HL-60 (cell line): ENCODE measurements around the gene DPF3.

Experiments
- DNase-seq, 2 experiments: peaks; one replicate each; pipeline ENCODE4 v3.0.0-alpha.2; 2010 to 2020; ENCODE audit warnings: low read depth in 1 of 2, low spot score in 1 of 2
- H3K27ac ChIP-seq: fragments of 250-450 bp; sonication (Bioruptor Pico); replicated peaks from 2 replicates; pipeline ENCODE4 v1.5.1; 2020; ENCODE audit warnings: mild to moderate bottlenecking, moderate library complexity
- H3K27me3 ChIP-seq: fragments of 250-450 bp; sonication (Bioruptor Pico); 2 replicates; pipeline ENCODE4 v1.5.1; 2021; ENCODE audit warnings: mild to moderate bottlenecking, moderate library complexity; ENCODE audit not compliant: insufficient read depth, poor library complexity, severe bottlenecking
- H3K4me3 ChIP-seq: replicated peaks from 2 replicates; pipeline ENCODE4 v1.5.1; 2011; ENCODE audit warnings: mild to moderate bottlenecking, control low read depth, low read length; ENCODE audit not compliant: insufficient read depth
- GABPA ChIP-seq: IDR thresholded peaks from 2 replicates; pipeline ENCODE4 v1.6.1; 2012; ENCODE audit warnings: low read depth
- POLR2AphosphoS5 ChIP-seq: IDR thresholded peaks from 2 replicates; pipeline ENCODE4 v1.6.1; 2012; ENCODE audit warnings: low read depth
- SPI1 ChIP-seq: IDR thresholded peaks from 2 replicates; pipeline ENCODE4 v1.6.1; 2012; ENCODE audit warnings: low read depth, mild to moderate bottlenecking, borderline replicate concordance
- TF ChIP-seq, protein P1 (sequence below): IDR thresholded peaks from 2 replicates; pipeline ENCODE4 v1.6.1; 2012; ENCODE audit warnings: low read depth; ENCODE audit not compliant: insufficient replicate concordance
- TF ChIP-seq, protein P2 (sequence below): IDR thresholded peaks from one replicate; pipeline ENCODE4 v1.5.1; 2011; ENCODE audit warnings: low read length, control low read depth, inconsistent platforms; ENCODE audit not compliant: insufficient read depth

The DPF3 gene

DNA sequence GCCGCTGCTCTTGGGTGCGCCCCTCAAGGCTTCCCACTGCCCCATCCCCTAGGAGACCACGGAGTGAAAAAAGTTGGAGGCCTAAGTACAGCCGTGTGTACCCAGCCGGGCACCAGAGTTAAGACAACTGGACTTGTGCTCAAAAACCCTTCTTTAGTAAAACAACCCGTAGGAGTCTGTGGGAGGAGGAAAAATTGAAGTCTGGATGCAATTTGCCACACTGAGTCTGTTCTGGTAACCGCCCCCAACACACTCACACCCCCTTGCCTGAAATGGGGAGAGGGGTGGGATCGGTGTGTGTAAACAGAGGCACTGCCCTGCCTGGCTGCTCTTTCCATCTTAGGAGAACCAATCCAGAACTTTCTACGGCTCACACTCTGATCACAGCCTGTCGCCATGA, 41.7 kb downstream of the DPF3 start:
- no peaks in the 10 kb centered on the region for H3K27me3 ChIP-seq
- TF ChIP-seq SPI1 (no peak), POLR2AphosphoS5 (no peak), GABPA (no peak)
- TF ChIP-seq, protein P1, sequence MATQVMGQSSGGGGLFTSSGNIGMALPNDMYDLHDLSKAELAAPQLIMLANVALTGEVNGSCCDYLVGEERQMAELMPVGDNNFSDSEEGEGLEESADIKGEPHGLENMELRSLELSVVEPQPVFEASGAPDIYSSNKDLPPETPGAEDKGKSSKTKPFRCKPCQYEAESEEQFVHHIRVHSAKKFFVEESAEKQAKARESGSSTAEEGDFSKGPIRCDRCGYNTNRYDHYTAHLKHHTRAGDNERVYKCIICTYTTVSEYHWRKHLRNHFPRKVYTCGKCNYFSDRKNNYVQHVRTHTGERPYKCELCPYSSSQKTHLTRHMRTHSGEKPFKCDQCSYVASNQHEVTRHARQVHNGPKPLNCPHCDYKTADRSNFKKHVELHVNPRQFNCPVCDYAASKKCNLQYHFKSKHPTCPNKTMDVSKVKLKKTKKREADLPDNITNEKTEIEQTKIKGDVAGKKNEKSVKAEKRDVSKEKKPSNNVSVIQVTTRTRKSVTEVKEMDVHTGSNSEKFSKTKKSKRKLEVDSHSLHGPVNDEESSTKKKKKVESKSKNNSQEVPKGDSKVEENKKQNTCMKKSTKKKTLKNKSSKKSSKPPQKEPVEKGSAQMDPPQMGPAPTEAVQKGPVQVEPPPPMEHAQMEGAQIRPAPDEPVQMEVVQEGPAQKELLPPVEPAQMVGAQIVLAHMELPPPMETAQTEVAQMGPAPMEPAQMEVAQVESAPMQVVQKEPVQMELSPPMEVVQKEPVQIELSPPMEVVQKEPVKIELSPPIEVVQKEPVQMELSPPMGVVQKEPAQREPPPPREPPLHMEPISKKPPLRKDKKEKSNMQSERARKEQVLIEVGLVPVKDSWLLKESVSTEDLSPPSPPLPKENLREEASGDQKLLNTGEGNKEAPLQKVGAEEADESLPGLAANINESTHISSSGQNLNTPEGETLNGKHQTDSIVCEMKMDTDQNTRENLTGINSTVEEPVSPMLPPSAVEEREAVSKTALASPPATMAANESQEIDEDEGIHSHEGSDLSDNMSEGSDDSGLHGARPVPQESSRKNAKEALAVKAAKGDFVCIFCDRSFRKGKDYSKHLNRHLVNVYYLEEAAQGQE = no peak
- TF ChIP-seq, protein P2, sequence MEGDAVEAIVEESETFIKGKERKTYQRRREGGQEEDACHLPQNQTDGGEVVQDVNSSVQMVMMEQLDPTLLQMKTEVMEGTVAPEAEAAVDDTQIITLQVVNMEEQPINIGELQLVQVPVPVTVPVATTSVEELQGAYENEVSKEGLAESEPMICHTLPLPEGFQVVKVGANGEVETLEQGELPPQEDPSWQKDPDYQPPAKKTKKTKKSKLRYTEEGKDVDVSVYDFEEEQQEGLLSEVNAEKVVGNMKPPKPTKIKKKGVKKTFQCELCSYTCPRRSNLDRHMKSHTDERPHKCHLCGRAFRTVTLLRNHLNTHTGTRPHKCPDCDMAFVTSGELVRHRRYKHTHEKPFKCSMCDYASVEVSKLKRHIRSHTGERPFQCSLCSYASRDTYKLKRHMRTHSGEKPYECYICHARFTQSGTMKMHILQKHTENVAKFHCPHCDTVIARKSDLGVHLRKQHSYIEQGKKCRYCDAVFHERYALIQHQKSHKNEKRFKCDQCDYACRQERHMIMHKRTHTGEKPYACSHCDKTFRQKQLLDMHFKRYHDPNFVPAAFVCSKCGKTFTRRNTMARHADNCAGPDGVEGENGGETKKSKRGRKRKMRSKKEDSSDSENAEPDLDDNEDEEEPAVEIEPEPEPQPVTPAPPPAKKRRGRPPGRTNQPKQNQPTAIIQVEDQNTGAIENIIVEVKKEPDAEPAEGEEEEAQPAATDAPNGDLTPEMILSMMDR = no peak
- H3K27ac ChIP-seq = no peak overlapping the region
- DNase-seq = no peak
- no peak overlapping the region for H3K4me3 ChIP-seq

- no peak overlapping the region for H3K27ac ChIP-seq
- no peak overlapping the region for H3K4me3 ChIP-seq
- no peak for DNase-seq
- no peaks in the 10 kb centered on the region for H3K27me3 ChIP-seq
- TF ChIP-seq GABPA (no peak), SPI1 (no peak), POLR2AphosphoS5 (no peak)
- TF ChIP-seq, protein P1 = no peak
- TF ChIP-seq, protein P2 = no peak
Measured at GRCh38 chr14:72851635-72852034, 42.3 kb downstream of the DPF3 start.

DNA sequence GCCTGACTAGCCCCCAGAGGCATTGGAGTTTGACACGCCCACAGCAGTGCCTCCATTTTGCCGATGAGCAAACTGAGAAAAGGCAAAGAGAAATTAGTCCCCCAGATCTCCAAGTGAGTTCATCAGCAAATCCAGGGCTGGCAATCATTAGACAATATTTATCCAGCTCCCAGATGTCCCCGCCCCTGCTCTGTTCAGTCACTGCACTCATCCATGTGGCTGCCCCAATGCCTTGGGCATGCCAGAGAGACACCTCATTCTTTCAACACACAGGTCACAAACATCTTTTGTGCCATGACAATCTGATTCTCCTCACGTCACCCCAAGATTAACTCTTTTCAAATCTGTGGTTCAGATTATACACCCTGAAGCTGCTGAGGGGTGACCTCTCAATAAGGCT, 43.5 kb downstream of the DPF3 start:
- no peak overlapping the region for H3K27ac ChIP-seq
- no peaks in the 10 kb centered on the region for H3K27me3 ChIP-seq
- DNase-seq = no peak
- TF ChIP-seq GABPA (no peak), POLR2AphosphoS5 (no peak), SPI1 (no peak)
- TF ChIP-seq, protein P2 = no peak
- TF ChIP-seq, protein P1 = no peak
- no peak overlapping the region for H3K4me3 ChIP-seq
